GM10266 (cell line): ENCODE results near the gene GNB1L.

ENCODE experiments used
- DNase-seq: peaks from one replicate; pipeline ENCODE4 v3.0.0; 2012; ENCODE audit errors: extremely low spot score
- TF ChIP-seq, protein P1 (sequence below): IDR thresholded peaks from 2 replicates; pipeline ENCODE4 v1.5.1; 2012; ENCODE audit warnings: mild to moderate bottlenecking, low read depth; ENCODE audit not compliant: control insufficient read depth, insufficient read depth; ENCODE audit errors: missing control alignments

Gene GNB1L

DNA sequence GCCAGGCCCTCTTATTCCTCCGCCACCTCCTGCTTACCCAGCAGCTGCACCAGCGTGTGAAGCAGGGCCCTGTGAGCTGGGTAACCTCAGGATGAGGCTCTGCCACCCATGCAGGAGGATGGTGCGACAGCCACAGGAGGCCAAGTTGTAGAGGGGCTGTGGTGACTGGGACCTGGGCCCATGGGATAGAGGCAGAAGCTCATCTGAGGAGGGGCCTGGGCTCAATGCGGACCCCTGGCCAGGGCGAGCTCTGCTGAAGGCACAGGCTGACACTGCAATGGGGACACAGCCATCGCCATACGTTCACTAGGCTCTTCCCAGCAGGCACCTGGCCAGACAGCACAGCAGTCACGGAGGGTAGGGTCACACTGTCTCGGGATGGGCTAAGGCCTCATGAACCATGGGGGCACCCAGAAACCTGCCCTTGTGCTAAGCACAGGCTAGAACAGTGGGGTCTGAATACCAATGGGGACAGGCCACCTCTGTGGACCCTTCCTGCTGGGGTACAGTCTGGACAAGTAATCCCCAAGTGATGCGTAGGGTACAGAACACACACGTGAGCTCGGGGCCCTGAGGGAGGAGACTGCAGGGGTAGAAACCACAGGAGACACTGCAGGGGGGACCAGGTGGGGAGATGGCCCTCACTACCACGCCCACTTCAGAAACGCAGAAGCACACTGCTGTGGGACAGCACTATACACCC is 35.3 kb downstream of the GNB1L start:
- DNase-seq: no peak
- TF ChIP-seq, protein P1, sequence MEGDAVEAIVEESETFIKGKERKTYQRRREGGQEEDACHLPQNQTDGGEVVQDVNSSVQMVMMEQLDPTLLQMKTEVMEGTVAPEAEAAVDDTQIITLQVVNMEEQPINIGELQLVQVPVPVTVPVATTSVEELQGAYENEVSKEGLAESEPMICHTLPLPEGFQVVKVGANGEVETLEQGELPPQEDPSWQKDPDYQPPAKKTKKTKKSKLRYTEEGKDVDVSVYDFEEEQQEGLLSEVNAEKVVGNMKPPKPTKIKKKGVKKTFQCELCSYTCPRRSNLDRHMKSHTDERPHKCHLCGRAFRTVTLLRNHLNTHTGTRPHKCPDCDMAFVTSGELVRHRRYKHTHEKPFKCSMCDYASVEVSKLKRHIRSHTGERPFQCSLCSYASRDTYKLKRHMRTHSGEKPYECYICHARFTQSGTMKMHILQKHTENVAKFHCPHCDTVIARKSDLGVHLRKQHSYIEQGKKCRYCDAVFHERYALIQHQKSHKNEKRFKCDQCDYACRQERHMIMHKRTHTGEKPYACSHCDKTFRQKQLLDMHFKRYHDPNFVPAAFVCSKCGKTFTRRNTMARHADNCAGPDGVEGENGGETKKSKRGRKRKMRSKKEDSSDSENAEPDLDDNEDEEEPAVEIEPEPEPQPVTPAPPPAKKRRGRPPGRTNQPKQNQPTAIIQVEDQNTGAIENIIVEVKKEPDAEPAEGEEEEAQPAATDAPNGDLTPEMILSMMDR: no peak

DNA sequence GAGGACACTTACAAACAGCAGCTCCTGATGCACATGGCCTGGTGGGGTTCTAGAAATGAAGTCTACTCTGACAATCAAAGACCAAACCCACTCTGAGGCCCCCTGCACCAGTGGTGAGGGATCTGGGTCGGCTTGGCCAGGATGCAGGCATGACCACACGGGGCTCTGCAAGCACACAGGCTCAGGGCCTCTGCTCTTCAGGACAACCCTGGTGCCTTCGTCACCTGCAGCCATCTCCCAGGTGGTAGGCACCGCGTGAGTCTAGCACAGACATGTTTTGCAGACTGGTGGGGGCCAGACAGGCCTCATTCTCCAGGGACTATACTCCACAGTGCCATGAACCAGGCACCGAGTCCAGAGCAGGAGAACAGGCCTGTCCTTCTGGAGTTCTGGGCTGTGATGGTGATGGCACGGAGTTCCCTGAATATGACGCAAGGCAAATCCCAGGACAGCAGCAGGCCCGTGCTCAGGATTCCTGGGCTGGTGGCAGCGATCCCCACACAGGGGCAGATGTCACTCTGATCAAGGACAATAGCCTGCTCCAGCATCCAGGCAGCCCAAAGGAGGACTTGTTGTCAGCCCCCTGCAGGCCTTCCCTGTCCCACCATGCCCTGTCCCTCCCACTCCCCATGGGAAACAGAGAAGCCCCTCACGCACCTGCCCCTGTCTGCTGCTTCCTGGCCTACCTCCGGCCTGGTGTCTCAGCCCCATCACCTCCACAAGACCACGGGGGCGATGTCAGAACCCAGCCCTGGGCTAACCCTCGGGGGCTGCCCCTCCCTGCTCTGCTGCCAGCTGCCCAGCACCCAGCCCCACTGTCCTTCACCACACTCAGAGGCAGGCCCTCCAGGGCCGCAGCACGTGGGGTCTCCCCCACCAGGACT is 36.1 kb downstream of the GNB1L start:
- TF ChIP-seq, protein P1: no peak
- DNase-seq: no peak

DNA sequence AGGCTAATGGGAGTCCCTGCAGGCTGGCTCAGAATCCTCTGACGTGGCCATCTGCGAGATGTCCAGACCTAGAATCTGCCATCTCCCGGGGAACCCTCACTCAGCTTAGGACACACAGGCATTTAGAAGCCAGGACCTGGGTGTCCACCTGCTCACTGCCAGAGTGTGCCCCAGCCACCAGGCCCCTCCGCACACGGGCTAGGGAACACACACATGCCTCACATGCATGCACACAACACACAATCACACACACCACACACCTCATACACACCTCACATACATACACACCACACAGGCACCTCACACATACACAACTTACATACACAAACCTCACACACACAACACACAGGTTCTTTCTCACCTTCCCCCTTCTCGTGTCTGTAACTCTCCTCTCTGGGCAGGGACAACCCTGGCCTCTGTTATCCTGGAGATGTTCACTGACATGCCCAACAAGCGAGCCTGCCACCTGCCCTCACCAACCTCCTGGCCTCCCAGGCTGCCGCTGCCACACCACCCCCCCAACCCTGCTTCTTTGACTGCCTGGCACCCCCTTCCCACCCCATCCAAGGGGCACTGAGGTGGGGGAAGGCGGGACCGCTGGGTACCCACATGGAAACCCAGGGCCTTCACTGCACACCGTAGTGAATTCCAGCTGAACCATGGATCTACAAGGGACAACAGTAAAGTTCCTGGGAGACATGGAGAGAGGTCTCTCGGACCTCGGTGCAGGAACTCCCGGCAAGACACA is 38.1 kb downstream of the GNB1L start:
- DNase-seq: no peak
- TF ChIP-seq, protein P1: no peak

DNA sequence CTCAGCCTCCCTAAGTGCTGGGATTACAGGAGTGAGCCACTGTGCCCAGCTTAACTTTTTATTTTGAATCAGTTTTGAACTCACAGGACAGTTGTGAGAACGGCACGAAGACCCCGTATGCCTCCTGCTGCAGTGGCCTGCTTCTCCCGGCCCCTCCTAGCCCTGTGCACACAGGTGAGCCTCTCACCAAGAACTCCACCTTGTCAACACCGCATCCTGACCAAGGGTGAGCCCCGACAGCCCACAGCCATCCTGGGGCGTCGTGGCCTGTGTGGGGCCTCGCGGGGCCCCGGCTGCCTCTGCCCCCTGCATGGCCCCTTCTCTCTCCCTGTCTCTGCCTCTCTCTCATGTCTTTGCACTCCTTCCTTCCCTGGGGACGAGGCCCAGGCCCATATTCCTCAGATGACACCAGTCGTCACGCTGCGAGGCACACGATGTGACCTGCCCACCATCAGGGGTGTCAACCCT is 38.8 kb downstream of the GNB1L start:
- TF ChIP-seq, protein P1: no peak
- DNase-seq: no peak

DNA sequence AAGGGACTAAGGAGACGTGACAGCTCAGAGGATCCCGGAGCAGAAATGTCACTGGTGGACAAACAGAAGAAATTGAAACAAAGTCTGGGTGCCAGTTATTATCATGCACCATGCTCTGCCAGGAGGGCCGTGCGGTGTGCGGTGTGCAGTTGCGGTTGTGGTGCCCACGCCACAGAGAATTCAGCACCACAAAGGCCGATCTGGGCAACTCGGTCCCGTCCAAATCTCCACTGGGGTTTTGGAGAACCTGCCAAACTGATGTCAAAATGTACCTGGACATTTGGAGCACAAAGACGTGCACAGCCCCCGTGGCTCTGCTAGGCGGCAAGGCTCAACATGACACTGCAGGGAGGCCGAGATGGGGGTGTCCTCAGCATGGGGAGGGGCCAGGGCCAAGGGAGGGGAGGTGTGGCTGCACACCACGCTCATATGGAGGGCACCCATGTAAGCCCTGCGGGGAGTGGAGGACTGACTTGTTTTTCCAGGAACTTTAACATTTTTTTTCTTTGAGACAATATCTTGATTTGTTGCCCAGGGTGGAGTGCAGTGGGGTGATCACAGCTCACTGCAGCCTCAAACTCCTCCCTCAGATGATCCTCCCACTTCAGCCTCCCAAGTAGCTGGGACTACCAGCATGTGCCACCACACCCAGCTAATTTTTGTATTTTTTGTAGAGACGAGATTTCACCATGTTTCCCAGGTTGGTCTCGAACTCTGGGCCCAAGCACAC is 39.4 kb downstream of the GNB1L start:
- DNase-seq: no peak
- TF ChIP-seq, protein P1: no peak

DNA sequence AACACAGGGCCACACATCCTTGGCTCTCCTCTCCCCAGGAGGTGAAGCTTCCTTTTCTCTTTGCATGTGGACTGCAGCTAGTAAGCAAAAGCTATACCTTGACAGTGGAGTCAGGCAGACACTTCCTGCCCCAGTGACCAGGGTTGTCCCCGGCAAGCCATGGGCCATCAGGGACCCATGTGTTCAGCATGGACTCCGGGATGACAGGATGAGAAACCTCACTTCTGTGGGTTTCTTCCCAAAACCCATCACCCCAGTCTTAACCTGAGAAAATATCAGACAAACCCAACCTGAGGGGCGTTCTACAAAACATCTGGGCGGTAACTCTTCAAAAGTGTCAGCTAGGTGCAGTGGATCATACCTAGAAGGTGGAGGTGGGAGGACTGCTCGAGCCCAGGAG is 40.2 kb downstream of the GNB1L start:
- TF ChIP-seq, protein P1: no peak
- DNase-seq: no peak
